ENCODE measurements around the gene RNF167.

DNA sequence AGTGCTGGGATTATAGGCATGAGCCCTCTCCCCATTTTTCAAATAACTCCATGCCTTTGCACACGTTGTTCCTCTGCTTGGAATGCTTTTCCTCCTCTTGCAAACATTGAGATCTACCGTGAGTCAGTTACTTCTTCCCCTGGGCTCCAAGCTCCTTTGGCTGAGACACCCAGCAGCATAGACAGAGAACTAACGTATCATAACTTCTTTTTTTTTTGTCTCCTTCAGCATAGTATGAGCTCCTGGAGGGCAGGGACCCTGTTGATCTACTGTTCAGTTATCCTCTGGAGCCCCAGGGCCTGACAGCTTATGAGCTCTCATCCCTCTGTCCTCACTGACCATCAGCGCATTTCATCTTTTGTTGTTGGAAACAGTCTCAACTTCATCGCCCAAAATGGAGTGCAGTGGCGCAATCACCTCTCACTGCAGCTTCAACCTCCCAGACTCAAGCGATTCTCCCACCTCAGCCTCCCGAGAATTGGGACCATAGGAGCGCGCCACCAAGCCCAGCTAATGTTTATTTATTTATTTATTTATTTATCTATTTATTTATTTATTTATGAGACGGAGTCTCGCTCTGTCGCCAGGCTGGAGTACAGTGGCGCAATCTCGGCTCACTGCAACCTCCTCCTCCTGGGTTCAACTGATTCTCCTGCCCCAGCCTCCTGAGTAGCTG is 25.4 kb downstream of the RNF167 start:
- TF ChIP-seq, protein P1, sequence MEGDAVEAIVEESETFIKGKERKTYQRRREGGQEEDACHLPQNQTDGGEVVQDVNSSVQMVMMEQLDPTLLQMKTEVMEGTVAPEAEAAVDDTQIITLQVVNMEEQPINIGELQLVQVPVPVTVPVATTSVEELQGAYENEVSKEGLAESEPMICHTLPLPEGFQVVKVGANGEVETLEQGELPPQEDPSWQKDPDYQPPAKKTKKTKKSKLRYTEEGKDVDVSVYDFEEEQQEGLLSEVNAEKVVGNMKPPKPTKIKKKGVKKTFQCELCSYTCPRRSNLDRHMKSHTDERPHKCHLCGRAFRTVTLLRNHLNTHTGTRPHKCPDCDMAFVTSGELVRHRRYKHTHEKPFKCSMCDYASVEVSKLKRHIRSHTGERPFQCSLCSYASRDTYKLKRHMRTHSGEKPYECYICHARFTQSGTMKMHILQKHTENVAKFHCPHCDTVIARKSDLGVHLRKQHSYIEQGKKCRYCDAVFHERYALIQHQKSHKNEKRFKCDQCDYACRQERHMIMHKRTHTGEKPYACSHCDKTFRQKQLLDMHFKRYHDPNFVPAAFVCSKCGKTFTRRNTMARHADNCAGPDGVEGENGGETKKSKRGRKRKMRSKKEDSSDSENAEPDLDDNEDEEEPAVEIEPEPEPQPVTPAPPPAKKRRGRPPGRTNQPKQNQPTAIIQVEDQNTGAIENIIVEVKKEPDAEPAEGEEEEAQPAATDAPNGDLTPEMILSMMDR (optimal IDR thresholded peaks at IDR 0.05 in 1 of 3, IDR thresholded peaks at IDR 0.05 in 1 of 3, conservative IDR thresholded peaks at IDR 0.05 in 1 of 3; ENCODE audit: extremely low read depth in 1 of 3, insufficient read depth in 2 of 3, low read length in 3 of 3): no peak
- TF ChIP-seq EZH2 (IDR thresholded peaks at IDR 0.05; ENCODE audit: low read length): no peak

Measured in keratinocyte (primary cell).